AG04449 (cell line): ENCODE data around the gene RNF25.

ENCODE experiments used
- CTCF ChIA-PET: fragments of 350-600 bp; formaldehyde crosslinking; extraction: SDS; loops from one replicate; lab custom pipeline; 2021; ENCODE audit warnings: antibody characterized with exemption; lab: Yijun Ruan, JAX
- POLR2A ChIA-PET: fragments of 400-600, 350-600 bp; formaldehyde crosslinking; extraction: SDS; loops from one replicate; lab custom pipeline; 2020; ENCODE audit warnings: antibody characterized with exemption, inconsistent platforms; lab: Yijun Ruan, JAX
- DNase-seq: peaks from one replicate; pipeline ENCODE4 v3.0.0-alpha.2; 2010; ENCODE audit warnings: low read depth, low spot score
- H3K4me3 ChIP-seq: 2 replicates; pipeline ENCODE4 v1.5.1; 2011; ENCODE audit warnings: low read depth, mild to moderate bottlenecking, control low read depth, low read length
- TF ChIP-seq, protein P1 (sequence below): IDR thresholded peaks from one replicate; pipeline ENCODE4 v1.5.1; 2011; ENCODE audit warnings: mild to moderate bottlenecking, moderate library complexity, low read length, control low read depth, inconsistent platforms; ENCODE audit not compliant: insufficient read depth; ENCODE audit errors: missing control alignments

RNF25 gene

DNA sequence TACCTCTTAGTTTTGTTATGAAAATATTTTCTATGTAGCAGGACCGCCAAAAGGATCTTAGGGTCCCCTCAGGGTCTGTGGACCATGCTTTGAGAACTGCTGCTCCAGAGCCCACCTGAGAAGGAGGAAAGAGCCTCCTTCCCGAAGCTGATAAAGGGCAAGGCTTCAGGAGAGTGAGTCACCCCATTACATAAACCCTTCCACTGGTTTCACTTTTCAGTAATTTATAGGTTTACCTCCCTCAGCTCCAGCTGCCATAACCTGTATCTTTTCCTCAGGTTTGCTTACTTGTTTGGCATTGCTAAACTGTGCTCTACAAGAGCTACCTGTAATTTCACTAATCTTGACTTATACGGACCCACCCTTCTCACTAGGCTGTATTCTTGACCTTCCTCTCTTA lies 45.5 kb upstream of the RNF25 start:
- DNase-seq, result no peak
- ChIA-PET POLR2A (no interaction called here), CTCF (interaction anchor here (1.5 kb wide), 1 partner anchor 130 kb away, joined by 7 read pairs; no protein-coding TSS in a partner anchor)
- TF ChIP-seq, protein P1, sequence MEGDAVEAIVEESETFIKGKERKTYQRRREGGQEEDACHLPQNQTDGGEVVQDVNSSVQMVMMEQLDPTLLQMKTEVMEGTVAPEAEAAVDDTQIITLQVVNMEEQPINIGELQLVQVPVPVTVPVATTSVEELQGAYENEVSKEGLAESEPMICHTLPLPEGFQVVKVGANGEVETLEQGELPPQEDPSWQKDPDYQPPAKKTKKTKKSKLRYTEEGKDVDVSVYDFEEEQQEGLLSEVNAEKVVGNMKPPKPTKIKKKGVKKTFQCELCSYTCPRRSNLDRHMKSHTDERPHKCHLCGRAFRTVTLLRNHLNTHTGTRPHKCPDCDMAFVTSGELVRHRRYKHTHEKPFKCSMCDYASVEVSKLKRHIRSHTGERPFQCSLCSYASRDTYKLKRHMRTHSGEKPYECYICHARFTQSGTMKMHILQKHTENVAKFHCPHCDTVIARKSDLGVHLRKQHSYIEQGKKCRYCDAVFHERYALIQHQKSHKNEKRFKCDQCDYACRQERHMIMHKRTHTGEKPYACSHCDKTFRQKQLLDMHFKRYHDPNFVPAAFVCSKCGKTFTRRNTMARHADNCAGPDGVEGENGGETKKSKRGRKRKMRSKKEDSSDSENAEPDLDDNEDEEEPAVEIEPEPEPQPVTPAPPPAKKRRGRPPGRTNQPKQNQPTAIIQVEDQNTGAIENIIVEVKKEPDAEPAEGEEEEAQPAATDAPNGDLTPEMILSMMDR, result no peak
- H3K4me3 ChIP-seq, result no peak overlapping the region

DNA sequence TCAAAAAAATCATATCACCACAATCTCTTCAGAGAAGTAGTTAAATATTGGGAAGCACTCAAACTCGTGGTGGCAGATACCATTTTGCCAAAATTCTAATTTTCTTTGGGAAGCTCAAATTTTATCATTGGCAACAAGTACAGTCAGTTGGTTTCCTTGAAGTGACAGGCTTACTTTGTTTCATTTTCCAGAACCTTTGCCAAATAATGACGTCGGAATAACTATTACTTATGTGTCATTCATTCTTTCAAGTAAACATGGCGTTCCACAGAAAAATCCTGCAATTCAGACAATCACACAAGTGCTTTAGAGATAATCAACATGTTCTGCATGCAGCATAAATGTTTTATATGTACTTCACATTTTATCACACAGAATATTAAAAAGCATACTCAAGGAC lies 44.3 kb upstream of the RNF25 start:
- ChIA-PET POLR2A (no interaction called here), CTCF (no interaction called here)
- DNase-seq, result no peak

DNA sequence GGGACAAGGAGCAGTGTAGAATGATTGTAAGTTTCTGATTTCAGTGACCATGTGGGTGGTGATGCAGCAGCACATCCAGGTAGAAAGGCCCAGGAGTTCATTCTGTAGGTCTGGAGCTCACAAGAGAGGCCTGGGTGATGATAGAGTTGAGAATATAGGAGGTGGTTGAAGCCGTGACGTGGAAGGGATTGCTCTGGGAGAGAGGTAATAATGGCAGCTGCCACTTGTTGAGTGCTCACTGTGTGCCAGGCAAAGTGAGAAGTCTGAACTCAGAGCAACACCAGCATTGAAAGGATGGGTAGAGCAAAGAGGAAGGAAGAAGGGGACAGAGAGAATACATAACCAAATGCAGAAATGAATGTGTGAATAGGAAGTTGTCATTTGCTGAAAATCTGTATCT lies 42.1 kb upstream of the RNF25 start:
- ChIA-PET POLR2A (no interaction called here), CTCF (interaction anchor here (0.9 to 6.7 kb wide), 4 partner anchors 9 to 136 kb away, joined by 3 to 97 read pairs (median 4); no protein-coding TSS in a partner anchor)
- TF ChIP-seq, protein P1, result no peak
- H3K4me3 ChIP-seq, result no peak overlapping the region
- DNase-seq, result no peak

More for the DNA sequence above, 44.3 kb upstream of the RNF25 start:
- no peak overlapping the region for H3K4me3 ChIP-seq
- TF ChIP-seq, protein P1, result no peak

DNA sequence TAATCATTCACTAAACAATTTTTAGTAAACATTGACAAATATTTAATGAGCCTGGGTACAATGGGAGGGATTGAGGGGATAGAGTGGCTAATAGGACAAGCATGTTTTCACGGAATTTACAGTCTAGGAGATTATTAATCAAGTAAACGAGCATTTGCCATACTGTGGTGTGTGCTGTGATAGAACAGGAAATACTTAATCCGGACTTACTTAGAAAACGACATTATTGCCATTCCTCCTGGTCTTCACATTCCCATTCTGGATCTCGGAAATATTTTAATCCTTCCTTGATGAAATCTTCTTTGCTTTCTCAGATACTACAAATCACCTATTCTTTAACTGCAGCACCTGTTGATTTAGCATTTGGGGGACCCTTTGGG lies 39.7 kb upstream of the RNF25 start:
- no peak for DNase-seq
- TF ChIP-seq, protein P1, result no peak
- H3K4me3 ChIP-seq, result peak overlapping the region; percentile 86
- ChIA-PET CTCF (interaction anchor here (0.9 to 6.7 kb wide), 14 partner anchors 9 to 147 kb away, joined by 3 to 97 read pairs (median 14); partner anchors contain the start of genes BCS1L and ZNF142), POLR2A (no interaction called here)

DNA sequence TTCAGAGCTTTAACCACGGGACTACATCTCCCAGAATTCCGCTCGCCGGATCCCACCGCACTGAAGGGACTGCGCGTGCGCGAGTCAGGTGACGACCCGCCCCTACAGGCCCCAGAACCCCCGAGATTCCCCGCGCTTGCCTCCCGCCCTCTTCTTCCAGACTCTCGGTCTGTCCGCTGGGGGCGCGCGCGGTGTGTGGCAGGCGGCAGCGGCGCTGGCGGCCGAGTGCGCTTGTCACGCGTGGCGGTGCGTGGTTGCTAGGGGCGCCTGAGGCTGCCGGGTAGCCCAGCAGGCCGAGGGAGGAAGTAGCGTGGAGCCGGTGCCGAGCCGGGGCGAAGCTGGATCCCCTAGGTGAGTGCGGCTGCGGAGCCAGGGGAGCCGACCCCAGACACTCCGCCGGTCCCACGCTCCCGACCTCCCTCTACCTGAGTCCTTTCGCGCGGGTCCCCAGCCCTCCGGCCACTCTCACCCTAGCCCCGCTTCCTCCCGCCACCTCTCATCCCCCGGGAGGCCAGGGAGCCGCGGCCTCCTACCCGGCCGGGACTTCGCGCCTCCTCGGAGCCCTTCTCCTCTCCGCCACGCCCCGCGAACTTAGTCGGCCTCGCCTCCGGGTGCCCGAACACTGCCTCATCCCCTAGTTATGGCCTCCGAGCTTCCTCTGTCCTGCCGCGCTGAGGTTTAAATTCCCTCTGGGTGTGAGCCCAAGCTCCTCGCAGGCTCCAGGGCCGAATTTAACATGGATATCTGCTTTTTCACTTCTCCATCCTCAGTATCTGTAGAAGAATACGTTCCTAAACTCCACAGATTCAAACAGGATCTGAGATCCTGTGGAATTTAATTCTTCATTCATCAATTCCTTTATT lies 39.1 kb upstream of the RNF25 start, which contains the start of gene TTLL4:
Gene TTLL4, plus strand, starts transcription at position 149 of the 863 bp plus-strand sequence. CDS start 26,842 bp downstream, outside the sequence.
- H3K4me3 ChIP-seq, result peak within 1 kb of the TSS; percentile 86
- POLR2A ChIA-PET, result interaction anchor here (0.6 to 1.0 kb wide), 2 partner anchors 52 to 300 kb away, joined by 3 read pairs; partner anchors contain the start of genes BCS1L and ZNF142
- TF ChIP-seq, protein P1, result peak; percentile 93
- no peak for DNase-seq
- CTCF ChIA-PET, result interaction anchor here (0.6 to 6.7 kb wide), 33 partner anchors 8 to 269 kb away, joined by 3 to 97 read pairs (median 5); partner anchors contain the start of genes BCS1L, WNT6 and ZNF142

DNA sequence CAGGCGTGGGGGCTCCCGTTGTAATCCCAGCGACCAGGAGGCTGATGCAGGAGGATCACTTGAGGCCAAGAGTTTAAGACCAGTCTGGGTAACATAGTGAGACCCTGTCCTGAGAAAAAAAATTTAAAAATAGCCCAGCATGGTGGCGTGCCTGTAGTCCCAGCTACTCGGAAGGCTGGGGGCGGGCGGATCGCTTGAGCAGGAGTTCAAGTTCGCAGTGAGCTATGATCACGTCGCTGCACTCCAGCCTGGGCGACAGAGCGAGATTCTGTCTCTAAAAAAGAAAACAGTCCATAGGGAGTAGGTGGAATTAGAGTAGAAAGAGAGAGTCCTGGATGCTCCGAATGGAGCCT lies 38.5 kb upstream of the RNF25 start:
- DNase-seq, result no peak
- peak overlapping the region; percentile 50 for H3K4me3 ChIP-seq
- ChIA-PET CTCF (interaction anchor here (0.6 to 6.7 kb wide), 29 partner anchors 8 to 165 kb away, joined by 3 to 97 read pairs (median 5); partner anchors contain the start of genes BCS1L, WNT6 and ZNF142), POLR2A (interaction anchor here (1.0 kb wide), 1 partner anchor 51 kb away, joined by 3 read pairs; the partner anchor contains the start of genes BCS1L and ZNF142)
- TF ChIP-seq, protein P1, result no peak
